Left lobe of liver (tissue), 2 donors: Measurements from ENCODE around the gene SIGLEC10. TPM values are rescaled to one million over a fixed set of nuclear protein-coding genes. Genes with fewer than 3 reads are reported as not detected.
"Not testable (repeated sequence)": the region's sequence is repeated elsewhere in the genome, so short reads cannot be mapped to it uniquely, and the experiment has no call there.

ENCODE experiments used
- ATAC-seq: fragments of 200-7000 bp; cut with Tn5 transposase; one replicate; pipeline ENCODE4 v1.9.1; 2020; ENCODE audit warnings: mild to moderate bottlenecking, moderate library complexity
- DNase-seq: peaks from one replicate; pipeline ENCODE4 v3.0.0-alpha.2; 2020; ENCODE audit warnings: low spot score
- total RNA-seq: library from RNA; stranded (reverse); gene quantifications from one replicate; pipeline ENCODE4 v1.2.1, GENCODE V29; 2021
- donor health status: DM: no; HTN: no; CAD: no; lungs with moderate emphysema.
- donor health status: DM: no; HTN: yes; CAD: no.

SIGLEC10 gene
- total RNA-seq: 3.2 TPM

GRCh38 chr19:51417107-51417809 is at the start of gene SIGLEC10:
TSS of gene SIGLEC10 (minus strand) at chr19:51417642. CDS start at chr19:51417581, 61 bp downstream.
- DNase-seq (no peak), ATAC-seq (peak; percentile 23)

GRCh38 chr19:51466723-51467122 is 49.3 kb upstream of the SIGLEC10 start:
- ATAC-seq: no peak
- DNase-seq: no peak

GRCh38 chr19:51463976-51464581 is 46.6 kb upstream of the SIGLEC10 start:
- peak; percentile 33 for ATAC-seq
- DNase-seq: not testable (repeated sequence)

GRCh38 chr19:51462681-51463080 is 45.2 kb upstream of the SIGLEC10 start:
- DNase-seq (no peak), ATAC-seq (no peak)

- DNase-seq (no peak), ATAC-seq (no peak)
These were observed 44.8 kb upstream of the SIGLEC10 start for GRCh38 chr19:51462276-51462675.

- no peak for DNase-seq
- peak; percentile 46 for ATAC-seq
These were observed 44.3 kb upstream of the SIGLEC10 start for GRCh38 chr19:51461723-51462161.

GRCh38 chr19:51460164-51460992 is 42.9 kb upstream of the SIGLEC10 start:
- ATAC-seq (no peak), DNase-seq (peak; percentile 39)

- DNase-seq (no peak), ATAC-seq (no peak)
These were observed 41.6 kb upstream of the SIGLEC10 start for GRCh38 chr19:51458899-51459505.

GRCh38 chr19:51458051-51458645 is 40.7 kb upstream of the SIGLEC10 start, which contains the start of gene SIGLEC8:
TSS of gene SIGLEC8 (minus strand) at chr19:51458454. CDS start at chr19:51458387, 67 bp downstream.
- DNase-seq (no peak), ATAC-seq (peak; percentile 37)

- ATAC-seq: no peak
- DNase-seq: no peak
These were observed 40.0 kb upstream of the SIGLEC10 start for GRCh38 chr19:51457351-51458013.

- no peak for DNase-seq
- ATAC-seq: no peak
These were observed 39.3 kb upstream of the SIGLEC10 start for GRCh38 chr19:51456541-51457290.

GRCh38 chr19:51450730-51451307 is 33.4 kb upstream of the SIGLEC10 start:
- DNase-seq (no peak), ATAC-seq (no peak)

- DNase-seq (no peak), ATAC-seq (no peak)
These were observed 31.1 kb upstream of the SIGLEC10 start for GRCh38 chr19:51448411-51449016.

- DNase-seq: no peak
- no peak for ATAC-seq
These were observed 30.6 kb upstream of the SIGLEC10 start for GRCh38 chr19:51448011-51448410.

GRCh38 chr19:51447510-51447909 is 30.1 kb upstream of the SIGLEC10 start:
- not testable (repeated sequence) for ATAC-seq, DNase-seq

GRCh38 chr19:51441410-51442390 is 24.3 kb upstream of the SIGLEC10 start:
- ATAC-seq: peak; percentile 16

GRCh38 chr19:51440846-51441409 is 23.5 kb upstream of the SIGLEC10 start:
- no peak for ATAC-seq
- no peak for DNase-seq

More at GRCh38 chr19:51441410-51442390, 24.3 kb upstream of the SIGLEC10 start:
- DNase-seq: peak; percentile 40
